ENCODE measurements around the gene MSGN1. TPM values are rescaled to one million over a fixed set of nuclear protein-coding genes. Genes with fewer than 3 reads are reported as not detected.

Gene MSGN1
- total RNA-seq, 4 donors from 2014 or later, result not detected

- Histone ChIP-seq H3K27me3 (no peaks in the 10 kb centered on the region), H3K27ac (no peak overlapping the region), H3K4me3 (no peak overlapping the region), H3K9me3 (no peaks in the 10 kb centered on the region), H3K36me3 (no peaks in the 10 kb centered on the region), H3K4me1 (peaks cover 0 to 9% (median 0%) of the 10 kb centered on the region in 4 donors)
- DNase-seq, result no peak
- no peak for TF ChIP-seq CTCF (IDR thresholded peaks at IDR 0.05)
- no peak for TF ChIP-seq POLR2A (IDR thresholded peaks at IDR 0.05)
These were observed 16.7 kb upstream of the MSGN1 start for GRCh38 chr2:17799301-17800120.

- TF ChIP-seq POLR2A (IDR thresholded peaks at IDR 0.05) (no peak), CTCF (IDR thresholded peaks at IDR 0.05) (no peak)
- H3K9me3 ChIP-seq, result no peaks in the 10 kb centered on the region
- H3K27me3 ChIP-seq, result no peaks in the 10 kb centered on the region
- H3K4me1 ChIP-seq, result peaks cover 0 to 9% (median 0%) of the 10 kb centered on the region in 4 donors
- DNase-seq, result no peak
- no peak overlapping the region for H3K4me3 ChIP-seq
- no peaks in the 10 kb centered on the region for H3K36me3 ChIP-seq
- H3K27ac ChIP-seq, result no peak overlapping the region
These were observed 16.0 kb upstream of the MSGN1 start for GRCh38 chr2:17800219-17800618.

GRCh38 chr2:17800693-17801458, 15.4 kb upstream of the MSGN1 start:
- Histone ChIP-seq H3K27ac (no peak overlapping the region), H3K4me1 (peaks cover 0 to 9% (median 0%) of the 10 kb centered on the region in 4 donors), H3K36me3 (no peaks in the 10 kb centered on the region), H3K4me3 (no peak overlapping the region), H3K9me3 (no peaks in the 10 kb centered on the region), H3K27me3 (no peaks in the 10 kb centered on the region)
- no peak for DNase-seq
- TF ChIP-seq CTCF (IDR thresholded peaks at IDR 0.05), result no peak
- no peak for TF ChIP-seq POLR2A (IDR thresholded peaks at IDR 0.05)

- no peaks in the 10 kb centered on the region for H3K36me3 ChIP-seq
- H3K4me1 ChIP-seq, result peaks cover 0 to 9% (median 0%) of the 10 kb centered on the region in 4 donors
- no peaks in the 10 kb centered on the region for H3K9me3 ChIP-seq
- no peak overlapping the region for H3K27ac ChIP-seq
- no peaks in the 10 kb centered on the region for H3K27me3 ChIP-seq
- no peak for TF ChIP-seq CTCF (IDR thresholded peaks at IDR 0.05)
- no peak for TF ChIP-seq POLR2A (IDR thresholded peaks at IDR 0.05)
- no peak overlapping the region for H3K4me3 ChIP-seq
- no peak for DNase-seq
These were observed 12.8 kb upstream of the MSGN1 start for GRCh38 chr2:17803497-17803896.

- no peaks in the 10 kb centered on the region for H3K27me3 ChIP-seq
- H3K4me1 ChIP-seq, result peaks cover 0 to 9% (median 0%) of the 10 kb centered on the region in 4 donors
- no peak overlapping the region for H3K27ac ChIP-seq
- no peak for TF ChIP-seq CTCF (IDR thresholded peaks at IDR 0.05)
- no peak for TF ChIP-seq POLR2A (IDR thresholded peaks at IDR 0.05)
- no peaks in the 10 kb centered on the region for H3K36me3 ChIP-seq
- DNase-seq, result peak in 1 of 3 donors; percentile 25
- H3K4me3 ChIP-seq, result no peak overlapping the region
- no peaks in the 10 kb centered on the region for H3K9me3 ChIP-seq
These were observed 11.9 kb upstream of the MSGN1 start for GRCh38 chr2:17804358-17804757.

All from Peyer's patch (tissue), 4 donors.